GOT3 (cell line): ENCODE measurements around the gene FOXP1.

Source experiments
- DNase-seq: peaks from one replicate; lab custom pipeline; 2025; ENCODE audit warnings: mixed read lengths; lab: John Stamatoyannopoulos, UW

FOXP1 gene

DNA sequence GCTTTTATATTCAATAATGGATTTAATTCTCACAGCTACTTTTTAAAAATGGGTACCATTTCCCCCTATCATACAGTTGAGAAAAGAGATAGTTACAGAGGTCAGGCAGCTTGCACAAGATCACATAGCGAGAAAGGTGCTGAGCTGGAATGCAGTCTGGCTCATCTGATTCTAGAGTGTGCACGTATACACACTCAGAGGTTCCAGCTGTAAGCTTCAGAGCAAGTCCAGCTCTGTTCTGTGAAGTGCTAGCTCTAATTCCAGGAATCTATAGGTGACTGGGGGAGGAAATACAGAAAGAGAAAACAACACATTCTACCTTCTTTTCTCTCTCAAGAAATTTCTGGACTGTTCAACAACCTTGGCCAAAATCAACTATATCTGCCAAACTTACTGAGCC is 318.7 kb downstream of the FOXP1 start:
- DNase-seq: no peak

- no peak for DNase-seq
These were observed 320.9 kb downstream of the FOXP1 start for GRCh38 chr3:71262364-71263265.

GRCh38 chr3:71260782-71261181 is 322.7 kb downstream of the FOXP1 start:
- DNase-seq: no peak

- DNase-seq: no peak
These were observed 325.0 kb downstream of the FOXP1 start for GRCh38 chr3:71258526-71258925.

DNA sequence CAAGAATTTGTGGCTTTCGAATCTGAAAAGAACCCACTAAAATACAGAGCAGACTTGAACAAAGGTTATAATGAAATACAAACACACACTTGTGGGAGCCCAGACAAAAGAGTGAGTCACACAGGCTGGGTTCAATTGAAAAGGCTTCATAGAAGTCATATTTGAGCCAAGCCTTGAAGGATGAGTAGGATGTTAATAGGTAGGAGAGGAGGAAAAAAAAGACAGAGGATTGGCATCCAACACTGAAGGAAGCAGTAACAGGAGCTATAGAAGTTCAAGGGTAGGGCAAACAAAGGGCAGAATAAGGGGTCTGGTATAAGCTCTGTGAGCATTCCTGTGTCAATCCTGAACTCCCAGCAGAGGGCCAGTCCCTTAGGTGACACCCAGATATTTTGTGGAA is 325.4 kb downstream of the FOXP1 start:
- no peak for DNase-seq

DNA sequence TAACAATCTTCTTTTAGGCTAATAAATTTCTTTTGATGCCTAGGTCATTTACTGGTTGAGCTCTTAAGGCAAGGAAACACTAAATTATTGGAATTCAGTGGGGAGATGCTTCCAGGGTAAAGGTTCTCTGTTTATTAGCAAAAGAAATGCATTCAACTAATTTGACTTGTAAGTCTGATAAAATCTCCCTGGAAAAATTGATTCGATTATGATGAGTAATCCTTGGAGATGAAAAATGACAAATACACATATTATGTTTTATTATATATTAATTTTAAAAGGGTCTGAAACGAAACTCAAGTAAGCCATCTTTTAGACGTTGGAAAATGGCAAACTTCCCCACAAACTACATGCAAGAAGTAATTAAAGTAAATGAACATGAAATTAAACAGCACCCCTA is 328.0 kb downstream of the FOXP1 start:
- DNase-seq: no peak

DNA sequence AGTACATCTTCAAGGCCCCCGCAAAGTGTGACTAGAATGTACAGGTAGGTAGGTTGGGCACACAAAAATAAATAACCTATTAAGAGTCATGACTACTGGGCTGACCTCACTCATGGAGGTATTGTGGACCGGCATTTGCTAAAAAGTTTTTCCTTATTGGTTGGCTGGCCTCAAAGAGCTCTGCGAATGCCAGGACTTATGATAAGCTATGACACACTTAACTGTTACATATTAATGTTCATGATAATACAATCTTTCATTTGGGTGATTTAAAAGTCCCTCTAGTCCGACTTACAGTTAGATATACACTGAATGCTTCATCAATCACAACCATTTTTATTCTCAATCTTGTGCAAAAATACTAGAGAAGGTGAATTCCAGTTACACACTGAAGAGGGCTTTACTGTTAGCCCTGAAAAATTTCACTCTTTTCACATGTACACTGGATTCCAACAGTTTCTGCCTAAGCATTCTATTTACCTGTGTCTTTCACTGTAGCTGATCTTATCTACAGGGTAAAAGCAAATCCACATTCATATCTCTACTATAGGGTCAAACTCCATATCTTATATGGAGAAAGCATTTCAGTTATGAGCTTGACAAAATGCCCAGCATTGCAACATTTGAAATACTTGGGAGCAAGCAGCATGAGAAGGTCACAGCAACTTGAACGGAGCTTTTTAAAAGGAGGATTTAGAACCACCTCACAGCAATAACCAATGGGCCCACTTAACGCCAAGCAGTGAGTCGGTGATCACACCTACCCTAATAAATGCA is 329.1 kb downstream of the FOXP1 start:
- no peak for DNase-seq

DNA sequence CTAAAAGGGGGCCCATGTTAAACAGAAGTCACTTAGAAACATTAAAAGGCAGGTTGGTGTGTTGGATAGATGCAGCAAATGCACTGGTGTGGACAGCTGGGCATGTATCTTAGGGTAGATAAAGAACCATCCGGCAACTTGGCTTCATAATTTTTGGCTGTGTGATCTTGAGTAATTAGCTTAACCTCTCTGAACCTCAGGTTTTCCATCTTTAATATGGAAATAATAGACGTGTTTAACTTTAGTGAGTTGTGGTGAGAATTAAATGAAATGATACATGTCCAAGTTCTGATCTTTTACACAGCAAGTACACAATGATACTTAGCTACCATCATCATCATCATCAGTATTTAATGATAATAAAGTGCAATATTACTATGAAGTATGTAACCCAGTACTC is 330.4 kb downstream of the FOXP1 start:
- no peak for DNase-seq

DNA sequence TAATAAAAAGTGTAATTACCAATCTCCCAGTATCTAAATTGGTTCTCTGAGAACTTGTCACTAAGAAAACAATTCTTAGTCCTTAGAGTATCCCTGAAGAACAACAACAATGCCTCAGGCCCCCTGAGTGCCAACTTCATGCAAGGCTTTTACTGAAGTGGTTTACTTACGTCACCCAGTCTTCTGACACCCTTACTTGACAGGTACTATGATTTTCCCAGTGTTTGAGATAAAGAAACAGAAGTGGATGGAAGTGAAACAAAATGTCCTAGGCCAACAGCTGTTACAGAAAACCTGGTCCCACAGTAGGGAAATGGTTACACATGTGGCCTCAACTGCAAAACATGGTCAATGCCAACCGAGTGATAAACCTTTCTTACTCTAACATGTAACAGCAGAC is 331.1 kb downstream of the FOXP1 start:
- DNase-seq: no peak

- no peak for DNase-seq
These were observed 332.3 kb downstream of the FOXP1 start for GRCh38 chr3:71251156-71251775.

- DNase-seq: no peak
These were observed 333.5 kb downstream of the FOXP1 start for GRCh38 chr3:71250026-71250425.

DNA sequence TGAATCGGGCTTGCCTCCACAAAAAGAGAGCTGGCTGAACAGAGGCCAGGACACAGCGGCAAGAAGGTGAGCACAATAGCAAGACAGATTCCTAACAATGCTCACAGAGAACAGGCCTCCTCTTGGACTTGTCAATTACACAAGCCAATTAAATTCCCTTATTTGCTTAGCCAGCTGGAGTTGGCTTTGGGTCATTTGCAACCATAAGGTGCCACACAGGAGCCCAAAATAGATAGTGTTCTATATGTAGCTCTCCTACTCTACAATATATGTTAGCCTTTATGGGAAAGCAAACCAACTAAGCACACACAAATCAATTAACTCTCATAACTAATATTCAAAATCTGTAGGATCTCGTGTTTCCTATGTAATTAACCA is 335.6 kb downstream of the FOXP1 start:
- no peak for DNase-seq

DNA sequence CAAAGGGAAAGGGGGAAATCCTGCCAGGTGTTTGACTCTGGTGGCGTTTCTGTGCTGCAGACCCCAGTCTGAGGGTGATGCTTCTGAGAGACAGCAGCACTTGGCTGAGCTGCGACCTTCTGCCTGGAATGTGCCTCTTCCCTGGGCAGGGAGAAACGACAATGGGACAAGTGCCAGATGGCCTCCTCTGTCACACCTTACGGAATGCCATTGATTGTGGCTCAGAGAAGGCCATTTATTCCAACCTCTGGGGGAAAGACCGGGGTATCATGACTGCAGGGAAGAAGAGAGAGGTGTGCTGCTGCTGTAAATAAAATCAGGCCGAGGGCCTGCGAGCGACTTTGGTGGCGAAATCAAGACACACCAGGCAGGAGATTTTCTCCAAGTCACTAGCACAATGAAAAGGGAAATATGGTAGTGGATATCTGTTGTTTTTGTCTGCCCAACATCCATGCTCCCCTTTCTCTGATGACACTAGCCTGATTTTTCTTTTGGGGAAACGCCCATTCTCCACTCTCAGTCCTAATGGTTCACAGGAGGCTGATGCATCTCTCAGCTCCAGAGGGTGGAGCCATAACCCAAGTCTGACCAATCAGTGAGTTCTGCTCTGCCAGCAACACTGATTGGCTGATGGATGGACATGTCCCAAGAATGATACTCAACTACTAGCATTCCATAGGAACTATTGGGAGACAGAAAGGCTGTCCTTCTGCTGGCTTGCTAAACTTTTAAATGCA is 336.1 kb downstream of the FOXP1 start:
- DNase-seq: no peak

- DNase-seq: no peak
These were observed 337.3 kb downstream of the FOXP1 start for GRCh38 chr3:71245971-71246880.

- no peak for DNase-seq
These were observed 338.6 kb downstream of the FOXP1 start for GRCh38 chr3:71244826-71245488.

DNA sequence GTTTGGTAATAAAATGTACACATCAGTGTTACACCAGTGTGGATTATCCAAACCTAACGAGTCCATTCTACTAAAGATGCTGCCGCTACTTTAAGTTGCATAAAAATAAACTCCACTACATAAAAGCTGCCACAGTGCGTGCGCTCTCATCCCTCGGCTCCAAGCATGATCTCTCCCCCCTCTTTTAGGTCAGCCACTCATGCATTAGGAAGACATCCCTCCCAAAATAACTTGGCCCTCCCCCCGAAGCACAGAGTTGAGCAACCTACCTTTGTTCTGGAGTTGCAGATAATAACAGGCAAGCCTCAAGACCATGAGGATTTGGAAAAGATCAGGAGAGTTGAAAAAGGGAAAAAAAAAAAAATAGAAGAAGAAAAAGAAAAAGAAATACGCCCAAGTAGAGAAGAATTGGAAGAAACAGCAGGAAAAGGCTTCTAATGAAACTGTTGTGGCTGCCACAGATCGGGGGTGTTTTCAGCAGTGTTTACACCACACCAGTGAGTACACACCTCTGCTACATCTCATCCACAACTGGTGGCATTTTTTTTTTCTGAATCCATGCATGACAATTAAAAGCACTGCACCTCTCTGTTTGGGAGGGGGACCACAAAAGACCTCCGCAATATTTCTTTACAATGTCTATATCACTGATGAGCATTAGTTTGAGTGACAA is 339.2 kb downstream of the FOXP1 start:
- no peak for DNase-seq

DNA sequence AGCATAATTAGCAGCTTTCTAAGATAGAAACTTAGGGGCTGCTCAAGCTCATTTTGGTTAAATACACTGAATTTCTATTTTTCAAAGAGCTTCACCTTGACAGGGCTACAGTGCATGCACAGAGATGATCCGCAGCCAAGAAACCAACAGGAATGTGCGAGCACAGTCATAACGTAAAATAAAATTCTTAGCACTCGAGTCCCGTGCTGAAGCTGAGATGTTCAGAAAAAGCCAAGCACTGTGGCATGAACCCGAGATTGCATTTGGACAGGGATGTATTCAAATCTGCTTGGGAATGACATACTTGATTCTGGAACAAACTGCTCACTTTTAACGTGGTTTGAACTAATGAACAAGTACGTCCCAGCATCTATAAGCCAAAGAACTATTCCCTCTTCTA is 340.3 kb downstream of the FOXP1 start:
- DNase-seq: no peak

DNA sequence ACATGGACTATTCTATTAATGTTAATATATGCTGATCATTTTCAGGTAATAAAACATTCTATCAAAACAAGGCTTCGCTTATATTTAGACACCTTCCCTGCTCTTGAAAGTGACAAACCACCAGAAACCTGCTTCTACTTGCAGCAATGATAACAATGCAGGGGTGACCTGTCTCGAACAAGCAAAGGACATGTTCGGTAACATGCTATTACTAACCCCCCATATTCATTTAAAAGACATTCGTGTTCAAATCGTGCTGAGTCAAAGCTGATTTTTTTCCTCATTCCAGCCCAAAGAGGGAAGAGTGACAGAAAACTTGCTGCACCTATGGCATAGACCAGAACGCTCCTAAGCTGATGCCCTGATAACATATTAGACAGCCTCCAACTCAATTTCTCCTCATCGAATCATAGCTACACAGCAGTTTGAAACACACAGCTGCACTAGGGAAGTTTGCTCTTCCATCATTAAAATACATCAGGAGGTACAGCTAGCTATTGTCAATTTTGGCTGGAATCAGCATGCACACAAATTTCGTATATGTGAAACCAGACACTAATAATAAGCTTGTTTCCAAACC is 341.5 kb downstream of the FOXP1 start:
- no peak for DNase-seq

DNA sequence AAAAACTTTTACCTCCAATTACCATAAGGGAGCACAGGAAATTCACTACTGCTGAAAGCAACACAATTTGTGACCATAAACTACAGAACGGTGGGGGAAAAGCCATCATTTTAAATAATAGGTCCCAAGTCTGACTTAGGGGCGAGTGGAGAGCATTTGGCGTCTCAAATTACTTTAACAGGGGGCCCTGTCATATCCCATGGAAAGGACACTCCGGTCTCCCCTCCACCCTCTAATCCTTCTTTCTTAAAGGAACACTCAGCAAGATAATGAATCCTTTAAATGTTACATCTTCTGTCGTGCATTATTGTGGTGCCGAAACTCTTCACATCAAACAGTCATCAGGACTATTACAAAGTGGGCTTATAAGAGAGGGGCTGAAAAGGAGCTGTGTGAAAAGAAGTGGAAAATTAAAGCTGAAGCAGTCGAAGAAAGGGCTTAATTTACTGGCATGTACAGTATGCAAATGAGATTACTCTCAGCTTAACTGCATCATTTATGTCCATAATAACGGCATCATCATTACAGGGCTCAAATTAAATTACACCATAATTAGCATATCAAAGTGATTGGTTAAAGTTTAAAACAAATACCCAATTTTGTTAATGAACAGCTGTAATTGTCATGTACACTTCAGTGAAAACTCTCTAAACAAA is 342.2 kb downstream of the FOXP1 start:
- DNase-seq: no peak
